ENCODE data around the gene DENND4C.
"Not testable (repeated sequence)": the region's sequence is repeated elsewhere in the genome, so short reads cannot be mapped to it uniquely, and the experiment has no call there.

DNA sequence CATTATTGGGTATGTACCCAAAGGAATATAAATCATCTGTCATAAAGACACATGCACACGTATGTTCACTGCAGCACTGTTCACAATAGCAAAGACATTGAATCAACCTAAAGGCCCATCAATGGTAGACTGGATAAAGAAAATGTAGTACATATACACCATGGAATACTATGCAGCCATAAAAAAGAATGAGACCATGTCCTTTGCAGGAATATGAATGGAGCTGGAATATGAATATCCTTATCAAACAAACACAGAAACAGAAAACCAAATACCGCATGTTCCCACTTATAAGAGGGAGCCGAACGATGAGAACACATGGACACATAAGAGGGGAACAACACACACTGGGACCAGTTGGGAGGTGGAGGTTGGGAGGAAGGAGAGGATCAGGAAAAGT is 159.0 kb downstream of the DENND4C start:
- TF ChIP-seq, protein P1, sequence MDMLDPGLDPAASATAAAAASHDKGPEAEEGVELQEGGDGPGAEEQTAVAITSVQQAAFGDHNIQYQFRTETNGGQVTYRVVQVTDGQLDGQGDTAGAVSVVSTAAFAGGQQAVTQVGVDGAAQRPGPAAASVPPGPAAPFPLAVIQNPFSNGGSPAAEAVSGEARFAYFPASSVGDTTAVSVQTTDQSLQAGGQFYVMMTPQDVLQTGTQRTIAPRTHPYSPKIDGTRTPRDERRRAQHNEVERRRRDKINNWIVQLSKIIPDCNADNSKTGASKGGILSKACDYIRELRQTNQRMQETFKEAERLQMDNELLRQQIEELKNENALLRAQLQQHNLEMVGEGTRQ (CRISPR knock-in tag; IDR thresholded peaks at IDR 0.05): not testable (repeated sequence)
- not testable (repeated sequence) for TF ChIP-seq CBFB (CRISPR knock-in tag; IDR thresholded peaks at IDR 0.05; ENCODE audit: low read depth); TEAD4 (CRISPR knock-in tag; IDR thresholded peaks at IDR 0.05)
- TF ChIP-seq, protein P2, sequence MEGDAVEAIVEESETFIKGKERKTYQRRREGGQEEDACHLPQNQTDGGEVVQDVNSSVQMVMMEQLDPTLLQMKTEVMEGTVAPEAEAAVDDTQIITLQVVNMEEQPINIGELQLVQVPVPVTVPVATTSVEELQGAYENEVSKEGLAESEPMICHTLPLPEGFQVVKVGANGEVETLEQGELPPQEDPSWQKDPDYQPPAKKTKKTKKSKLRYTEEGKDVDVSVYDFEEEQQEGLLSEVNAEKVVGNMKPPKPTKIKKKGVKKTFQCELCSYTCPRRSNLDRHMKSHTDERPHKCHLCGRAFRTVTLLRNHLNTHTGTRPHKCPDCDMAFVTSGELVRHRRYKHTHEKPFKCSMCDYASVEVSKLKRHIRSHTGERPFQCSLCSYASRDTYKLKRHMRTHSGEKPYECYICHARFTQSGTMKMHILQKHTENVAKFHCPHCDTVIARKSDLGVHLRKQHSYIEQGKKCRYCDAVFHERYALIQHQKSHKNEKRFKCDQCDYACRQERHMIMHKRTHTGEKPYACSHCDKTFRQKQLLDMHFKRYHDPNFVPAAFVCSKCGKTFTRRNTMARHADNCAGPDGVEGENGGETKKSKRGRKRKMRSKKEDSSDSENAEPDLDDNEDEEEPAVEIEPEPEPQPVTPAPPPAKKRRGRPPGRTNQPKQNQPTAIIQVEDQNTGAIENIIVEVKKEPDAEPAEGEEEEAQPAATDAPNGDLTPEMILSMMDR (IDR thresholded peaks at IDR 0.05): not testable (repeated sequence)
- TF ChIP-seq, protein P3, sequence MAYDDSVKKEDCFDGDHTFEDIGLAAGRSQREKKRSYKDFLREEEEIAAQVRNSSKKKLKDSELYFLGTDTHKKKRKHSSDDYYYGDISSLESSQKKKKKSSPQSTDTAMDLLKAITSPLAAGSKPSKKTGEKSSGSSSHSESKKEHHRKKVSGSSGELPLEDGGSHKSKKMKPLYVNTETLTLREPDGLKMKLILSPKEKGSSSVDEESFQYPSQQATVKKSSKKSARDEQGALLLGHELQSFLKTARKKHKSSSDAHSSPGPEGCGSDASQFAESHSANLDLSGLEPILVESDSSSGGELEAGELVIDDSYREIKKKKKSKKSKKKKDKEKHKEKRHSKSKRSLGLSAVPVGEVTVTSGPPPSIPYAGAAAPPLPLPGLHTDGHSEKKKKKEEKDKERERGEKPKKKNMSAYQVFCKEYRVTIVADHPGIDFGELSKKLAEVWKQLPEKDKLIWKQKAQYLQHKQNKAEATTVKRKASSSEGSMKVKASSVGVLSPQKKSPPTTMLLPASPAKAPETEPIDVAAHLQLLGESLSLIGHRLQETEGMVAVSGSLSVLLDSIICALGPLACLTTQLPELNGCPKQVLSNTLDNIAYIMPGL (CRISPR knock-in tag; IDR thresholded peaks at IDR 0.05): not testable (repeated sequence)

Measured in WTC11 (cell line).